Mucosa of descending colon (tissue), 3 donors: Measurements from ENCODE around the gene HOGA1. TPM values are rescaled to one million over a fixed set of nuclear protein-coding genes. Genes with fewer than 3 reads are reported as not detected.
A peak's percentile ranks its signal among the peaks of the same experiment; 100 is the strongest.
"Not testable (repeated sequence)": the region's sequence is repeated elsewhere in the genome, so short reads cannot be mapped to it uniquely, and the experiment has no call there.

Experiments
- ATAC-seq: fragments of 200-7000 bp; cut with Tn5 transposase; one replicate; pipeline ENCODE4 v1.9.1; 2020; ENCODE audit warnings: mild to moderate bottlenecking, moderate library complexity
- DNase-seq, 3 donors: peaks; one replicate each; pipeline ENCODE4 v3.0.0-alpha.2; 2020
- H3K36me3 ChIP-seq: fragments of 200-600 bp; one replicate; pipeline ENCODE4 v1.8.0; 2021; ENCODE audit warnings: low read depth, mild to moderate bottlenecking
- H3K4me1 ChIP-seq: fragments of 200-600 bp; one replicate; pipeline ENCODE4 v1.8.0; 2021; ENCODE audit warnings: low read depth, mild to moderate bottlenecking
- H3K4me3 ChIP-seq: fragments of 200-600 bp; one replicate; pipeline ENCODE4 v1.8.0; 2021; ENCODE audit warnings: mild to moderate bottlenecking
- H3K9me3 ChIP-seq: fragments of 200-600 bp; one replicate; pipeline ENCODE4 v1.8.0; 2021; ENCODE audit warnings: mild to moderate bottlenecking
- intact Hi-C, 2 donors: fragments of 100-400 bp; cut with DNase I in 1 of 2; cut with micrococcal nuclease in 1 of 2; formaldehyde crosslinking; loops; one replicate each; pipeline versions ENCODE4 v1.11.0 to v1.11.1; 2022; cut with DNase I, micrococcal nuclease
- total RNA-seq, 3 donors: library from RNA; stranded (reverse); fragmentation: NEBNext Ultra II Directional in 2 of 3; extraction: Animal tissue kit (Norgen Biotek cat#: 25700) in 2 of 3; gene quantifications; one replicate each; pipeline versions ENCODE4 v1.2.1 to v1.2.4, GENCODE V29; 2021 to 2023
- TF ChIP-seq, protein P1 (sequence below): fragments of 200-600 bp; IDR thresholded peaks from one replicate; pipeline ENCODE4 v1.8.0; 2022; ENCODE audit warnings: antibody characterized with exemption, mild to moderate bottlenecking
- donor health status: DM: no; HTN: no; CAD: no; lungs with moderate emphysema.
- donor health status: DM: no; HTN: no; CAD: no.
- donor health status: DM: no; HTN: yes; CAD: no.

Gene HOGA1
- total RNA-seq, 3 donors from 2014 or later: 0.29 to 0.47 TPM; not detected in 1

DNA sequence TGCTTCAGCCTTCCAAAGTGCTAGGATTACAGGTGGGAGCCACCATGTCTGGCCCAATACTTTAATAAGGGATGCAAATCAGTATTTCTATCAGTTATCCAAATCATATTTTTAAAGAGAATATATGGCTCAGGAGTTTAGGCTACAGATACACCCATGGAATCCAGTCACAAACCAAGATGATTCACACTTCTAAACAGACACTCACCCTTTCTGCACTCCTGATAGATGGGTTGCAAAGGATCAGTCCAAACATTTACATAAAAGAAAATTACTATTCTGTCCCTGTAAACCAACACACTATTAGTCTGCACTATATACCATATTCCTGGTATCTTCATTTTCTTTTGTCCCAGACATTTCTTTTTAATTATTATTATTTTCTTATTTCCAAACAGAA is 46.9 kb downstream of the HOGA1 start:
- DNase-seq: no peak
- no peaks in the 10 kb centered on the region for H3K36me3 ChIP-seq
- H3K4me1 ChIP-seq: peaks cover 6% of the 10 kb centered on the region
- no peaks in the 10 kb centered on the region for H3K9me3 ChIP-seq
- TF ChIP-seq, protein P1, sequence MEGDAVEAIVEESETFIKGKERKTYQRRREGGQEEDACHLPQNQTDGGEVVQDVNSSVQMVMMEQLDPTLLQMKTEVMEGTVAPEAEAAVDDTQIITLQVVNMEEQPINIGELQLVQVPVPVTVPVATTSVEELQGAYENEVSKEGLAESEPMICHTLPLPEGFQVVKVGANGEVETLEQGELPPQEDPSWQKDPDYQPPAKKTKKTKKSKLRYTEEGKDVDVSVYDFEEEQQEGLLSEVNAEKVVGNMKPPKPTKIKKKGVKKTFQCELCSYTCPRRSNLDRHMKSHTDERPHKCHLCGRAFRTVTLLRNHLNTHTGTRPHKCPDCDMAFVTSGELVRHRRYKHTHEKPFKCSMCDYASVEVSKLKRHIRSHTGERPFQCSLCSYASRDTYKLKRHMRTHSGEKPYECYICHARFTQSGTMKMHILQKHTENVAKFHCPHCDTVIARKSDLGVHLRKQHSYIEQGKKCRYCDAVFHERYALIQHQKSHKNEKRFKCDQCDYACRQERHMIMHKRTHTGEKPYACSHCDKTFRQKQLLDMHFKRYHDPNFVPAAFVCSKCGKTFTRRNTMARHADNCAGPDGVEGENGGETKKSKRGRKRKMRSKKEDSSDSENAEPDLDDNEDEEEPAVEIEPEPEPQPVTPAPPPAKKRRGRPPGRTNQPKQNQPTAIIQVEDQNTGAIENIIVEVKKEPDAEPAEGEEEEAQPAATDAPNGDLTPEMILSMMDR: no peak
- intact Hi-C loops: no loop called here
- no peak for ATAC-seq
- H3K4me3 ChIP-seq: no peak overlapping the region

DNA sequence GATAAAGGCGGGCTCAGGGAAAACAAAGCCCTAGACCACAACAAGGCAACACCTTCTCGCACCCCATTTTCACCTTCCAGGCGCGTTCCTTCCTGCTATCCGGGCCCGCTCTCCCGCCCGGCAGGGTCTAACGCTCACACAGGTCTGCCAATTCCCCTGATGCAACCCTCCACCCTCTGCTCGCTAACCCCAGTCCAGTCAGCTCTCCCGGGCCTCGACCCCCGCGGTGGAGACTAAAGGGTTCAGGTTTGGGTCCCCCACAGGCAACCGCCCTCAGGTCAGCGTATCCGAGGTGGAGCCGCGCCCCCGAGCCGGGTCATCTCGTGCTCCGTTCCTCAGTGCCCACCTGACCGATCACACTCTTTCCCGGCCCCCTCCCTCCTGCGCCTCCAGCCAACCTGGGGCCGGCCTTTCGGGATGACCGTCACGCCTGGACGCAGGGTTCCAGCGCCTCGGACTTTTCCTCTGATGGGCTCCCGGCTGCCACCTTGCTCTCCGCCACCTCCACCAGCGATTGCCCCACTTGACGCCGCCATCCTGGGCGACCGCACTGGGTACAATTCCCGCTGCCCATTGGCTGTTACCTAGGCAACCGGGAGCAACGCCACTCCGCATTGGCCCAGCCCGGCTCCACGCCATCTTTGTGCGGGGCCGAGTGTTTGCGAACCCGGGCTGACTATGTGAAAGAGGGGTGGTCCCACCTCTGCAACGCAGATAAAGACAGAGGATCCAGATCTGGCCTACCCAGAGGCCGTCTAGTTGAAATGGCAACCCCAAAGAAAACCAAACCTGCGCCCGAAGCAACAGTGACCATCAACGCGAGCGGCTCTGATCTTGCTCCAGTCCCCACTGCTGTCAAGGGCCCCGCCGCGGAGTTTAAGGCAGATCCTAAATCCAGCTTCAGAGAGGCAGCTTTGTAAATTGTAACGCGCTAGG is 49.0 kb downstream of the HOGA1 start, which contains the start of gene MORN4:
MORN4 (minus strand) TSS at position 552 of the 936 bp plus-strand sequence. CDS start 13,847 bp downstream, outside the sequence.
- Histone ChIP-seq H3K36me3 (no peaks in the 10 kb centered on the region), H3K4me3 (peak within 1 kb of the TSS; percentile 27), H3K4me1 (peaks cover 6% of the 10 kb centered on the region), H3K9me3 (no peaks in the 10 kb centered on the region)
- intact Hi-C loops: no loop called here
- TF ChIP-seq, protein P1: no peak
- ATAC-seq: peak; percentile 100
- DNase-seq: peak; percentile 93 to 94 (median 94)

DNA sequence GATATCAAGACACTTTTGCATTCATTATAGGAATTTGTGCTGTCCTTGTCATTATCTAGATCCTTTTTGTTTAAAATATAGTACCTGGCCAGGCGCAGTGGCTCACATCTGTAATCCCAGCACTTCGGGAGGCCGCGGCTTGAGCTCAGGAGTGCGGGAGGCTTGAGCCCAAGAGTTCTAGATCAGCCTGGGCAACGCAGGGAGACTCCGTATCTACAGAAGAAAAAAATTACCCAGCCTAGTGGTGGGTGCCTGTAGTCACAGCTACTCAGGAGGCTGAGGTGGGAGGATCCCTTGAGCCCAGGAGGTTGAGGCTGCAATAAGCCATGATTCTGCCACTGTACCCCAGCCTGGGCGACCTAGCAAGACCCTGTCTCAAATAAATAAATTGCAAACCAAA is 49.7 kb downstream of the HOGA1 start:
- no peaks in the 10 kb centered on the region for H3K36me3 ChIP-seq
- peak; percentile 59 for ATAC-seq
- H3K4me1 ChIP-seq: peaks cover 6% of the 10 kb centered on the region
- peak in 1 of 3 donors; percentile 35 for DNase-seq
- TF ChIP-seq, protein P1: no peak
- intact Hi-C loops: no loop called here
- H3K4me3 ChIP-seq: peak overlapping the region; percentile 27
- H3K9me3 ChIP-seq: no peaks in the 10 kb centered on the region

DNA sequence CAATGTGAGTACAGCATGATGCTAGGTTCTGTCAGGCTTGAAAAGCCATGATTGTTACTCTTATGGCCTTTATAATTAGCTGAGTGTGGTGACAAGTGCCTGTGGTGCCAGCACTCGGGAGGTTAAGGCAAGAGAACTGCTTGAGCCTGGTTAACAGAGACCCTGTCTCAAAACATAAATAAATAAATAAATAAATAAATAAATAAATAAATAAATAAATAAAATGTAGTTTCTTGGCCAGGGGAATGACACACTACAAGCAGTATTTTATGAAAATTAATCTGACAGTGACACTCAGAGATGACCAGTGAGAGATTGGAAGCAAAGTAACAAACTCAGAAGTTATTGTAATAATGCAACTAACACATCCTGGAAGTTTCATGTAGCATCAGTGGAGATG is 51.4 kb downstream of the HOGA1 start:
- H3K4me3 ChIP-seq: no peak overlapping the region
- peaks cover 6% of the 10 kb centered on the region for H3K4me1 ChIP-seq
- H3K9me3 ChIP-seq: no peaks in the 10 kb centered on the region
- TF ChIP-seq, protein P1: no peak
- ATAC-seq (no peak), DNase-seq (no peak)
- H3K36me3 ChIP-seq: no peaks in the 10 kb centered on the region
- intact Hi-C loops: no loop called here

DNA sequence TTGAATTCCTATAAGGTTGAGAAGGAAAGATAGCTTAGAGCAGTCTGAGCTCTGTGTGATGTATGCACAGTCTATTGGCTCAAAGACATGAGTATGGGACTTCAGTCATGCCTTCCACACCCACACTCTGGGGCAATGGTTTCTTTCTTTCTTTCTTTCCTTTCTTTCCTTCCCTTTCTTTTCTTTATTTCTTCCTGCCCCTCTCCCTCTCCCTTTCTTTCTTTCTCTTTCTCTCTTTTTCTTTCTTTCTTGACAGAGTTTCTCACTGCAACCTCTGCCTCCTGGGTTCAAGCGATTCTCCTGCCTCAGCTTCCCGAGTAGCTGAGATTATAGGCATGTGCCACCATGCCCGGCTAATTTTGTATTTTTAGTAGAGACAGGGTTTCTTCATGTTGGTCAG is 54.9 kb downstream of the HOGA1 start:
- H3K4me1 ChIP-seq, ATAC-seq, intact Hi-C loops, H3K9me3 ChIP-seq, H3K36me3 ChIP-seq, H3K4me3 ChIP-seq, DNase-seq: not testable (repeated sequence)

DNA sequence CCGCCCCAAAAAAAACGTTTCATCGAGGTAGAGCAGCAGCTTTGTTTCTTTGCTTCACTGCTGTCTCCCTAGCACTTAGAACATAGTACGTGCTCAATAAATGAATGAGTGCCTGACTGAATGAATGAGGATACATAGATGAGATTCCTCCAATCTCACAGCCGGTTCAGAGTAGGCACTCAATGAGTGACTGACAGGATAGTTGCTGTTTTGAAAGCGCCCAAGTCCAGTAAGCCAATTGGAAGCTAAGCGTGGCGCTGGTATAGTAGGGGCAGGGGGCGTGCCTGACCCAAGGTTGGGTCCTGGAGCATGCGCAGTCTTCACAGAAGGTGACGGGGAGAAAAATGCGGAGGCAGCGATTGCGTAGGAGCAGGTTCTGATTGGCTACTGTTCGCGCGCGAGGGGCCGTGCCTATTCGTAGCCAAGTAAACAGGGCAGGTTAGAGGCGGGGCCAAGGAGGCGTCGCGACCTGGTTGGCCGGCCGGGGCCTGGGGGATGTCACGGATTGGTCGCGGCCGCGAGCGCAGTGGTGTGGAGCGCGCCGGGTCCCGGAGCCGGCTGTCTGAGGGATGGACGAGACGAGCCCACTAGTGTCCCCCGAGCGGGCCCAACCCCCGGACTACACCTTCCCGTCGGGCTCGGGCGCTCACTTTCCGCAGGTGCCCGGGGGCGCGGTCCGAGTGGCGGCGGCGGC is 56.1 kb downstream of the HOGA1 start, which contains the start of gene PI4K2A:
PI4K2A (plus strand) TSS at position 498 of the 694 bp plus-strand sequence; CDS start at position 570, 72 bp downstream.
- H3K4me3 ChIP-seq: peak within 1 kb of the TSS; percentile 77
- H3K9me3 ChIP-seq: no peaks in the 10 kb centered on the region
- intact Hi-C loops: no loop called here
- ATAC-seq (peak; percentile 99), DNase-seq (peak; percentile 99)
- H3K4me1 ChIP-seq: peaks cover 10% of the 10 kb centered on the region
- H3K36me3 ChIP-seq: no peaks in the 10 kb centered on the region
- TF ChIP-seq, protein P1: no peak
